HG02970 (cell line): ENCODE results near the gene CD82.

Experiments
- ATAC-seq: cut with Tn5 transposase; IDR thresholded peaks from one replicate; pipeline ENCODE4 v1.9.1; 2021; ENCODE audit warnings: mild to moderate bottlenecking, moderate library complexity, moderate number of reproducible peaks; ENCODE audit not compliant: unreplicated experiment, low FRiP score

The CD82 gene

DNA sequence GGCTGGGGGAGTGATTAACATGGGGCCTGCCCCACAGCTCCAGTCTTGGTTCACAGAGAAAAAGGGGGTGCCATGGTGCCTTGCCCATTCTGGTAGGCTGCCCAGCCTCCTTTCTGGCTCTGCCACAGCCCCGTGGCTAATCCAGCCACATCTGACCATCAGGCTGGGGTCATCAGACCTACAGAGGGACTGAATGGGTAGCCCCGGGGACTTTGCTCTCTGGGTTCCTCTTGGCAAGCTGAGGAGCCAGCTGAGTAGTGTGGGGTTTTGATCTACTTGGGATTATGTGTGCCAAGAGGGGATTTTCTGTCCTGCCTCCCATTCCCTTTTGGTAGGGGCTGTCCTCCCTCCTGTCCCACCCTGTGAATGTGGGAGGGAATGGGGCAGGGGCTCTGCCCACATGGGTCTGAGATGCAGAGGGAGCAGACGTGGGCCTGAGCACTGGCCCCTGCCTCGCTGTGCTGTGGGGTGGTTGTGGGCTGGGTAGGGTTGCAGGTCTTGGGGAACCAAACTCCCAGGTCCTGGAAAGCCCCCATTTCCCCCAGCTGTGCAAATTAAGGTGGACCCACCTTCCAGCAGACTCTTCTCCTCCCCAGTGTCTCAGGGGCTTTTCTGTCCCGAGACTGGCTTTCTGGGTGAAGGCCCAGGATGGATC lies 32.0 kb downstream of the CD82 start:
- ATAC-seq, result no peak

DNA sequence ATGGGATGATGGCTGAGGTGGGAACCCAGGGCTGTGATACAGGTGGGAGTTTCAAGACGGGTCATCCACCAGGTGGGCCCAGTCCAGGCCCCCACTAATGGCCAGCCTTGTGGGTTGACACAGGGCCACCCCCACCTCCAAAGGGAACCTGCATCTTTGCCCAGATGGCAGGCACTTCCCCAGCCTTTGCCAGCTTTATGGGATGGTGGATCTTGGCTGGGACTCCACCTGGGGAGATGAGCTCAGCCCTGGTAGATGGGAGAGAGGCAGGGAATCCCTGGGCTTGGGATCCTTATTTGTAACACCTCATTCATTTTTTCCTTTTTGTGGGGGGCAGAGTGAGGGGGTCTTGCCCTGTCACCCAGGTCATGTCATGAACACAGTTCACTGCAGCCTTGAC lies 33.4 kb downstream of the CD82 start:
- ATAC-seq, result no peak

DNA sequence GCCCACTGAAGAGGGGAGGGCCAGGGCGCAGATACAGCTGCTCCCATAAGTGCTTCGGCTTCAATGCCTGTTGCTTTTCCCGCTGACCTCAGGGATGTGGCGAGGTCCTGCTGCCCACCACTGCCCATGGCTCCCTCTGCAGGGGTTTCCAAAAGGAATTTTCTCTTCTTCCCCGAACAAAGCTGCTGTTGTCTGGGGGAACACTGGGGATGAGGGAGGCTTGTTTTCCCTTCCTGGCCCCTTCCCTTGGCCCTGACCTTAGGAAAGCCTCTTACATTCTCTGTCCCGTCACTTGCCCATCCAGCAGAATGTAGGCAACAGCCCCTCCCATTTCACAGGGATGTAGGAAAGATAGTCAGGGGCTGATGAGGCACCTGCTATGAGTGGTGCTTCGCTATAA lies 34.8 kb downstream of the CD82 start:
- no peak for ATAC-seq

DNA sequence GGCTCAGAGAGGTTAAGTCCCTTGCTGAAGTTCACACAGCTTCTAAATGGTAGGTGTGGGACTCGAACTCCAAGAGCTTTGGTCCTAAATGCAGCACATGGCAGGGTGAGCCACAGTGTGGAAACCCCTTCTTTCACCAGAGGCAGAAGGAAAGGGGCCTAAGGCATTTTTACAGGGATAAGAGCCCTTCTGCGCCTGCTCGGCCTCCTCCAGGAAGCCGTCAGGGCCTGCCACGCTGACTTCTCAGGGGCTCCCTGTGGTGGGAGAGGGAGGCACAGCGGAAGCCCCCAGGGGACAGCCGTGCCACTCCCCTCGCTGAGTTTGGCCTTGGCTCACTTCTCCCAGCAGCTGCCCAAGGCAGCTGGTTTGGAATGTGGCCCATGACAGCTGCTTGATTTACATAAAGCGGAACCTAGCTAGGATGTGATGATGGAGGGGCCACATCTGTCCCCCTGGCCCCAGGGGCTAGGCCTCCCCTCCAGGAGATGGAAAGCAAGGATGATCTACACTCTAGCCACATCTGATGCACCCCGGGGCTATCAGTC lies 35.4 kb downstream of the CD82 start:
- no peak for ATAC-seq

DNA sequence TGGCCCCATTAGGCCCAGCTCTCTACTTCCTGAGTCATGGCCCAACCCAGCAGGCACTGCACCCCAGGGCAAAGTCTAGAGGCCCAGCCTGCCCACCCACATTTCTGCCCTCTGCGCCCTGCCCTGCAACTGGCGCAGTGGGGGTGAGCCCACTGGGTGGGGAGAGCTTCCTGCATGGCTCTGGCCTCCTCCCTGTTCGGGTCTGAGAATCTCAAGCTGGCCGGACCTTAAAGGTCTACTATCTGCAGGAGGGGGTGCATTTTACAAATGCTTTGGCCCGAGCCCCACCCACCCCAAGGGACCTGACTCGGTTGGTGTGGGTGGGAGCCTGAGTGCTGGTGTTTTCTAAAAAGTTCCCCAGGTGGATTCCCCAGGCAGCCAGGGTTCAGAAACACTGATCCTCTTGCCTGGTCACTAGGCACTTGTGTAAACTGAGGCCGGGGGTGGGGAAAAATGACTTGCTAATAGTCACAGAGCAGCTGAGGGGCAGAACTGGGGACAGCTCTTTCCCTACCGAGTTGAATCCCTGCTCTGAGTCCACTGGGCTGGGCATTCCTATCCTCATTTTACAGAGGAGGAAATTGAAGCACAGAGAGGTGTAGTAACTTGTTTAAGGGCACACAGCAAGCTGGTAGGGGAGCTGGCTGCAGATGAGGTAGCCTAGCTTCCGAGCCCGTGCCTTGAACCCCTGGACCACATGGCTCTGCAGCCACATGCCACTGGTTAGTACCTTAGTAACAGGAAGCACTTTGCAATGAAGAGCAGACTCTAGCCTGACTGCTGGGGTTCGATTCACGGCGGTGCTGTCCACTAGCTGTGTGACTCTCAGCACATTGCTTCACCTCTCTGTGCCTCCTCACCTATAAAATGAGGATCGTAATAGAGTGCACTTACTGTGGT lies 36.3 kb downstream of the CD82 start:
- no peak for ATAC-seq

DNA sequence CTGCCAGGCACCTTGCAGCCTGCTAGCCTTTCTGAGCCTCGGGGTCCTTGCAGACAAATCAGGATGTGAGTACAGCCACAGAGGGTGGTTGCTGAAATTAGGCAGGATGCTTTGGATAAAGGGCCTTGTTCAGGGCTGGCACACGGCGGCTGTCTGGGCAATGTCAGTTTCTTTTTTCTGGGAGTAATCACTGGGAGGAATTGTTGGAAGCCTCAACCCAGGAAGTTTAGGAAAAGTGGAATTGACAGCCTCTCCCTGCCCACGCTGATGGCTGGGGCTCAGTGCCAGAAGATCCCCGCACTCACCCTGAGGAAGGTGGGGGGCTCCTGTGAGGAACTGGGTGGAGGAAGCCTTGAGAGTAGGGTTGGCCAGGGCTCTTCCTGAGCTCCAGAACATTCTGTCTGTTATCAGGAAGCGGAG lies 37.4 kb downstream of the CD82 start:
- no peak for ATAC-seq

DNA sequence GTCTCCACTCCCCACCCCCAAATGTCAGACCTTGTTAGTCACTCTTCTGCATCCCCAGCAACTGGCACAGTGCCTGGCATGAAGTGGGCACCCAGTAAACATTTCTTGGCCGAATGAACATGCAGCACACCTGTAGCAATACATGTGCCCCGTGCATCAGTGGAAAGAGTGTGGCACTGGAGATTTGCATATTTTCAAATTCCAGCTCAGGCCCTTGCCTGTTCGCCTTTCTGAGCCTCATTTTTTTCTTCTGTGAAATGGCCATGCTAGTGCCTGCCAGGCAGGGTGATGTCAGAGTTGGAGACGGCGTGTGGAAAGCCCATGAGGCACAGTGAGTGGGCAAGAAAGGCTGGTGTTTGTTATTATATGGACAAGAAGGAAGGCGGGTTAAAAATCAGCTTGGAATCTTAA lies 38.7 kb downstream of the CD82 start:
- ATAC-seq, result no peak

DNA sequence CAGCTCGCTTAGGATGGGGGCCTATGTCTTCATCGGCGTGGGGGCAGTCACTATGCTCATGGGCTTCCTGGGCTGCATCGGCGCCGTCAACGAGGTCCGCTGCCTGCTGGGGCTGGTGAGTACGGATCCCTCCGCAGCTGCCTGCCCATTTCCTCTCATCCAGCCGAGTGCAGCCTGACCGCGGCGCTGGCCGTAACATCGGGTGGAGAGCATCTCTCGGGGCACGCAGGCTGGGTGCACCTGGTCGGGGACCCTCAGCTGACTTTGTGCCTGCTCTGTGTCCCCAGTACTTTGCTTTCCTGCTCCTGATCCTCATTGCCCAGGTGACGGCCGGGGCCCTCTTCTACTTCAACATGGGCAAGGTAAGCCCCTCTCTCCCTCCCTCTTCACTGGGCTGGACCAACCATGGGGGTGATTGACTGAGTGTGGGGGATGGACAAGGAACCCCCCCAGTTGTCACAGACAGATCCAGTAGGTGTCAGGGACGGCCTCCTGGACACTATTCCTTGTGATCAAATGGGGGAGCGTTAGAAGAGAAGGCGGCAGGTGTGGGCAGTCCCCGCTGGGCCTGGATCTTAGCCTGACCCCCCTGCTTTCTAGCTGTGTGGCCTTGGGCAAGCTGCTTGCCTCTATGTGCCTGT lies 39.7 kb downstream of the CD82 start:
- no peak for ATAC-seq

DNA sequence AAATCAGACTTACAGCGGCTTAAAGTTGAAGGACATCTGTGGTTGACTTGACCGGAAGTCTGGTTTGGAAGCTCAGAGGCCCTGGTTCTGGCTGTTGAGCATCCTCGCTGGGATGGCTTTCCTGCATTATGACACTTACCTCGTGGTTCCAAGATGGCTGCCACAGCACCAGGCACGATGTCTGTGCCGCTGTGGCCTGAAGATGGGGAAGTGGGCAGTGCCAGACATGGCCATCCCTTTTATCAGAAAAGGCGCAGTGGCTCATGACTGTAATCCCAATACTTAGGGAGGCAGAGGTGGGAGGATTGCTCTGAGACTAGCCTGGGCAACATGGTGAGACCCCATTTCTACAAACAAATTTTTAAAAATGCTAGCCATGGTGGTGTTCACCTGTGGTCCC lies 40.5 kb downstream of the CD82 start:
- ATAC-seq, result no peak

DNA sequence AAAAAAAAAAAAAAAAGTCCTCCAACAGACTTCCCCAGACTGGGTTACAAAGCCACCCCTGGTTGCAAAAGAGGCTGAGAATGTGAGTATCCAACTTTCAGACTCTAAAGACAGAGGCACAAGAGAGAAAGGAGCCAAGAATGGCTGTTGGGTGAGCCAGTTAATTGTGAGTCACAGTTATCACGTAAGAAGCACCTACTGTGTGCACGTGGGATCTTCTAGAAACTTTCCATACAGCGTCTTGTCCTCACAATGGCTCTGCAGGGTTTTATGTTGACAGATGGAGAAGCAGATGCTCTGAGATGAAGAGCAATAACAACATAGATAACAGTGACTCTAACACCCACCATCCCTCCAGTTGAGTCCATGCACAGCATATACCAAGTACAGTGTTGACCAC lies 41.0 kb downstream of the CD82 start:
- ATAC-seq, result no peak

DNA sequence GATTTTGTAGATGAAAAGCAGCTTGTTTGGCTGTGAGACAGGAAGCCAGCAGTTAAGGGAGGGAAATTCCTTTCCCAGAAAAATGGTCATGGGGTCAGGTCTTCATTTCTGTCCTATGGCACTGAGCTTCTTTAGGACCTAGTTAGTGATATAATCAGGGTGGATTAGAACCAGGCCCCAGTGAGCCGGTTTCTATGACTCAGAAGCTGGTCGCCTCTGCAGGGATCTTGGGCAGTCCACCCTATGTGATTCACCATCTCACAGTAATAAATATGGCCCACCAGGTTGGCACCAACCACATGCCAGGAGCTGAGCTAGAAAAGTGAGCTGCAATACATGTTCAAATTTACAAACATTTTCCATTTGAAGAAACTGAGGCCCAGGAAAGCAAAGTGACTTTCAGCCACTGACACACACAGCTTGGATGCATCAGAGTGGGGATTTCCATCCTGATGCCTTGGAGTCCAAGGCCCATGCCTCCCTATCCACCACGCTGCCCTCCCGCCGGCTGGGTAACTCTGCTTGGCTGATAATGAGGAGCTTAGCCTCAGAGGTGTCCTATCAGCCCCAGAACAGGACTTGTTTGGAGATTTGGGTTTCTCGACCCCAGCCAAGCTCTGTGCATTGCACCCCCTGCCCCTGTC lies 42.0 kb downstream of the CD82 start:
- ATAC-seq, result no peak

DNA sequence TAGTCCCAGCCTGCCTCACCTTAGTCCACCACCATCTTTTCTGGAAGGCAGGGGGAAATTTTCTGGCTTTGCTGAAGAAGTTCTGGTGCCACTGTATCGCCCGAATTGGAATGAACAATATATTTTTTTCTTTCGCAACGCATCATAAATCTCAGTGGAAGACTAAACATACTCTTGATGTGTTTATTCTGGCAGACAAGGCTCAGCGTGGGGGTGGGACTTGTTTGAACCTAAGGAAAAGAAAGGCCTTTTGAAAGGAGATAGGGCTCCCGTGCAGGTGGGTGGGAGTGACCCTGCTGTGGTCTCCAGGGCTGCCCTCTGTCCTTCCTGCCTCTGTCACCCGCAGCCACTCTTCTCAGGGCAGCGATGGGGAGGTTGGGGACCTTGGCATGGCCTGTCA lies 42.5 kb downstream of the CD82 start:
- ATAC-seq, result no peak

DNA sequence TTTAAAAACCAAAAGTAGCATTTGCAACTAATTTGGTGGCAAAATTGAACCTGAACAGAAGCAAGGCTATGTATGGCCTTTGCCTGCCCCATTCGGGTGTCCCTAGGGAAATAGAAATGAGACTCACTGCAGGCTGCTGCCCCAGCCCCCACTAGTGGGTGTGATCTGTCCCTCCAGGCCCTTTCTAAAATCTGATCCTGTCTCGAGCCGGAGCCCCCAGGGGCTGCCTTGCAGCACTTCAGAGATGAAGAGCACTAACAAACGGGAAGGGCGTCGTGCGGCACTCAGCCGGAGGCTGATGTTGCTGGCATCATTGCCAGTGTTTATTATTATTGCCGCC lies 43.2 kb downstream of the CD82 start:
- no peak for ATAC-seq

DNA sequence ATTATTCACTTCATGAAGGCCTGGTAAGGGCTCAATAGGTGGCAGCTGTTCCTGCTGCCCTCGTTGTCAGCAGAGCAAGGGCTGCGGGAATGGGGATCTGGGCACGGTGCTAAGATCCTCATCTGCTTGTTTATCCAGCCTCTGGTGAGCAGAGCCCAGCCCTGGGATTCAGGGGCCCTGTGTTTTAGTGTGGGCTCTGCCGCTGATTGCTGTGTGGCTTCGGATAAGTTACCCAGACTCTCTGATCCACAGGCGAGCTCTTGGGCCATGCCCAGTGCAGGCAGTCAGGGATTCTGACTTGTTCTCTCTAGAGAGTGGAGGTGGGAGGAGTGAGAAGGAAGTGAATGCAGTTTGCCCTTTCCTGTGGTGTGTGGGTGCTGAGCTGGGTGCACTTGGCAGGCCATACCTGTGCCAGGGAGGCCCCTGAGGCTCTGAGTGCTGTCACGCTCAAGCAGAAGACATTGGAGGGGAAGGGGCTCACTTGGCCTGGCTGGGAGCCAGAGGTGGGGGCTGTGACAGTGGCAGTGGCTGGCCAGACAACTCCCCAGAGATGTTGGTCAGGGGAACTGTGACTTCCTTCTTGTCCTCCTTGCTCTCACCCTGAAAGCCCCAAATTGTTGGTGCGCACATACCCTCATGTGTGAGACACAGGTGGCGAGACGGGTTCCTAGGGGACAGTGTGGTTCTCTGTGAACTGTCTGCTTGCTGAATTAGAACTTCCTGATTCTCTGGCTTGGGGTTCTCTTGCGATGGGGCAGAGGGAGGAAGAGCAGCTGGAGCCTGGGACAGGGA lies 43.7 kb downstream of the CD82 start:
- ATAC-seq, result peak; percentile 40

DNA sequence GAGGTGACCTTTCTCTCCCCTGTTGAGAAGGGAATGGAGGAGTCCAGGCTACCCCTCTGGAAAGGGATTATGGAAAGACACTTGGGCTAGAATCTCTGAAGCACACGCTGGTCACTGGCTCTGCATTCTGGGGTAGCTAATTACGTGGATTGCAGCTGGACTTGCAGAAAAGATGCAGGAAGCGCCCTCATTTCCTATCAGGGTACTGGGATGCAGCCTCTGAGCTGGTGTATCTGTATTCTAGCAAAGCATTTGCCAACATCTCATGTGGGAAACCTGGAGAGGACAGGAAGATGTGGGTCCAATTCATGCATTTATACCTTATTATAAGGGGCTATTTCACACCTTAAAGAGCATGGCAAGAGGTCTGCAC lies 44.3 kb downstream of the CD82 start:
- no peak for ATAC-seq

DNA sequence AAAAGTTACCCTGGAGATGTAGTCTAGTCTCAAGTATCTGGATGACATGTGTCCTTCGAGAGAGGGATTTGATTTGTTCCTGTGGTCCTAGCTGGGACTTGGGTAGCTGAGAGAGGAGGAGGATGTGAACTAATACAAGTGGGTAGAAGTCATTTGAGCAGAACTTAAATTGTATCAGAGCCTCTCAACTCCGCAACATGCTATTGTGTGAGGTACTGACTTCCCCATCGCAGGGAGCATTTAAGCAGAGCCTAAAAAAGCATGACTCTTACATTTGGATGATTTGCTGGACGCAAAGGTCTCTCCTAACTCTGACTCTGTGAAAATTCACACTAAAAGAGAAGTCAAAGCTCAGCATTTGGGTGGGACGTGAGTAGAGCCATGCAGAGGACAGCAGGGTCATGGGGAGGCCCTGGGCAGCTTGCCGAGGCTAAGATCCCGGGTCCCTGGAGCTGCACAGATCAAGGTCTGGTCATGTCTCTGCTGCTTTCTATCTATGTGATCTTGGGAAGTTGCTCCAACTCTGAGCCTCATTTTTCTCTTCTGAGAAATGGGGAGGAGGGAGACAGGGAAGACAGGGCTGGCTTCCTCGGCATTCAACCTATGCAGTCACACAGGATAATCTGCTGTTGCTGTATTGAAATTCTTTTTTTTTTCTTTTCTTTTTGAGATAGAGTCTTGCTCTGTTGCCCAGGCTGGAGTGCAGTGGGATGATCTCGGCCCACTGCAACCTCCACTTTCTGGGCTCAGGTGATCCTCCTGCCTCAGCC lies 44.9 kb downstream of the CD82 start:
- no peak for ATAC-seq

DNA sequence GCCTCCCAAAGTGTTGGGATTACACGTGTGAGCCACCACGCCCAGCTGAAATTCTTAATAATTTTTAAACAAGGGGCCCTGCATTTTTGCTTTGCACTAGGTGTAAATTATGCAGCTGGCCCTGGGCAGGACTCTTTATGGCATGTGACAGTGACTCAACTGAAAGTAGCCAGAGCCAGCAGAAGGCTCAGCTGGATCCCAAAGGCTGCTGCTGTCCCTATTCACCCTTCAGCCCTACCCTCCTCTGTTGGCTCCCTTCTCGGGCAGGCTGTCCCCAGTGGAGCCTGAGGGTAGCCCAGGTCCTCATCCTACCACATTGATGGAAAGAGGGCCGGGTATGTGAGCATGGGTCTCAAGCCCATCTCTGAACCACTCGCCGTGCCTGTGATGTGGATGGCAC lies 45.6 kb downstream of the CD82 start:
- no peak for ATAC-seq

DNA sequence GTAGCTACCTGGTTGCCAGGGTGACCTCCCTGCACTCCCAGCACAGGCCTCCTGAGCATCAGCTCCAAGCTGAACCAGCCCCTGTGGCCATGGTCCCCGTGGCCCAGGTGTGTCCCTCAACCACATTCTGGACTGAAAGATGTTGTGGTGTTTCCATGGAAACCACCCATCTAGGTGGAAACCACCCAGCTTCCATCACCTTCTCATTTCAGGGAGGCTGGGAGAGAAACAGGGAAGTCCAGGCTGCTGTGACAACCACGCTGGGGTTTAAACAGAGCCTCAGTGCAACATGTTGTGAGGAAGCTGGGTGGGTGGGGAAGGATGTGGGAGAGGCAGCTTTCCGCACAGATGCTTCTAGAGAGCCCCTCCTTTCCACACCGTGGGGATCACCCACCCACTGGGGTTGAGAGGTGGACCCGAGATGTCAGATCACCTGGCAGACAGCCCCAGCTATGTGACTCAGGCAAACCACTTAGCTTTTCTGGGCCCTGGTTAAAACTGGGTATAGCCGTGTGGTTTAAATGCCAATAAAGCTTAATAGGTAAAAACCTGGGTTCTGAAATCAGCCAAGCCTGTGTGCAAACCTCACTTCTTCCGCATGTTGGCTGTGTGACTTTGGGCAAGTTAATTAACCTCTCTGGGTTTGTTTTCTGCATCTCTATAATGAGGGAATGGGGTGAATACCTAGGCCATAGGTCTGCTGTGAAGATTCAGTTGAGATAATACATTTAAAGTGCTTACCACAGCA lies 46.4 kb downstream of the CD82 start:
- ATAC-seq, result peak; percentile 39

DNA sequence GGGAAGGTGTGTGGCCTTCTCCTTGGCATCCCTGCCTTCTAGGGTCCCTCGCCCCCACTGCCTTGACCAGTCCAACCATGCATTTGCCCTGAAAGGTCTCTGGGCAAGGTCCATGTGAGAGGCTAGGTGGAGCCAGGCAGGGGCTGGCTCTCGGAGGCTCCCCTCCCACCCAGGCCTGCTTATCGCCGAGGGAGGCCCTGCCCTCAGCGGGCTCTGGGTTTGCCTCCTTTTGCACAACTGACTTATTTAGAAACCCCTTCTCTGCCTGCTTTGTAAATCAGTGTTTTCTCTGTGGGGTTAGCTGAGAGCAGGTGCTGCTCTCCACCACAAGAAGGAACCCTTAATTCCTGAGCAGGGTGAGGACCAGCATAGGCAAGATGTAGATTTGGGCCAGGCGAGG lies 47.7 kb downstream of the CD82 start:
- ATAC-seq, result no peak
